OCI-LY3 (cell line): Measurements from ENCODE around the gene COL26A1.

Experiments used
- CTCF ChIP-seq: fragments of 200-600, 300-600 bp; sonication (generic); IDR thresholded peaks from 2 replicates; pipeline ENCODE4 v1.5.1; 2014; ENCODE audit warnings: antibody characterized with exemption, low read length, low read depth
- EZH2phosphoT487 ChIP-seq: fragments of 200-600 bp; shearing (Covaris generic); IDR thresholded peaks from 2 replicates; pipeline ENCODE4 v1.6.1; 2018; ENCODE audit warnings: antibody characterized with exemption, mixed run types, low read depth

GRCh38 chr7:101436857-101437576 lies 74.3 kb downstream of the COL26A1 start:
- TF ChIP-seq CTCF = no peak
- no peak for TF ChIP-seq EZH2phosphoT487
